Measurements from ENCODE around the gene LDB2.

LDB2 gene

DNA sequence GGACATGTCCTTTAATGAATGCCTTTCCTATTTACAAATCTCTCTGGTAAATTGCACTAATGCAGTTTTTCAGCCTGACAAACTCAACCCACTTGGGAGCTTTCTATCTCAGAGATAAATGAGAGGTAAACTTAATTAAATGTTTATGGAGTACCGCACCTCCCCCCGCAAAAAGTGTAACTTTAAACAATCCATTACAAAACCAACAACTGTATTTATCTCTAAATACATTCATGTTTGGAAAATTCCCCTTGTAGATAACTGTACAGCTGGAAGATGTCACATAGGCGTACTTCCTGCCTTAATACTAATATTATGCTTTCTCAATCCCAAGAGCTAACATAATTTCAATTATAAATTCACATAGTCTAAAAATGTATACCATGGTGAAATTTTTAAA is 215.5 kb downstream of the LDB2 start:
- no peak for DNase-seq

GRCh38 chr4:16677001-16677944 is 221.2 kb downstream of the LDB2 start:
- no peak for DNase-seq

DNA sequence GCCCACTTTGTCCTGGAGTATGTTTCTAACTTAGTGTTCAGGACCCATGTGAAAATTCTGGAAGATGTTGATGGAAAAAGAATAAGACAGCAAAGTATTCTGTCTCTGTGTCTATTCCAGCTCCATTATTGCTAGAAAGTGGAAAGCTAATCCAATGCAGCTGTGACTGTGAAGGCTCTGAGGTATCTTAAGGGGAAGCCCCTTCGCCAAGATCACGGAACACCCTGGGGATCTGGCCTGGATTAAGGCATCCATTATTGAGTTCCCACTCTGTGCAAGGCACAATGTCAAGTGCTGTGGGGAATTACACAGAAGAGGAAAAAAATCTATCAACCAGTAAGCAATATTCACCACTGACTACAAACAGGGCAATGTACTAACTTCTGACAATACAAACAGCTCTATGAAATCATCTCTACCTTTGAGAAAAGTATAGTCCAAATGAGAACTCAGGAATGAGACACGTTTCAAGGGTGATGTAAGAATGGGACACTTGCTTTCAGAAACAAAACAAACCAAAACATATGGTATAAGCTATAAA is 222.1 kb downstream of the LDB2 start:
- DNase-seq = no peak

- DNase-seq = no peak
Measured at GRCh38 chr4:16674082-16674481, 224.4 kb downstream of the LDB2 start.

- no peak for DNase-seq
Measured at GRCh38 chr4:16672421-16672820, 226.0 kb downstream of the LDB2 start.

DNA sequence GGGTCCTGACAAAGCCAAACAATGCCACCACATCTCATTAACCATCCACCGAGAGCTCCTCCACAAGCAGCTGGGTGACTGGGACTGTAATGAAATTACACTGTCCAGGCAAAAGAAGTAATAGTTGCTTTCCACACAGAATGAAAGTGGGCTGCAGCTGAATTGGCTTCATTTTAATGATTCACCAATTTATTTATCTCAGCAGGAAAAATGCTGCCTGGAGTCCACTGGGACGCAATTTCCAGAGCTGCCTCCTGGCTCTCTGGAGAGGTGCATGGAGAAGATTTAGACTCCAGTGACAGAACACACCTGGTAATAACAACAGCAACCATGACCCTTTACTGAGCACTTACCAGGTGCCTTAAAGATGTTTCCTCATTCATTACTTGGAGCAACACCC is 226.7 kb downstream of the LDB2 start:
- DNase-seq = no peak

DNA sequence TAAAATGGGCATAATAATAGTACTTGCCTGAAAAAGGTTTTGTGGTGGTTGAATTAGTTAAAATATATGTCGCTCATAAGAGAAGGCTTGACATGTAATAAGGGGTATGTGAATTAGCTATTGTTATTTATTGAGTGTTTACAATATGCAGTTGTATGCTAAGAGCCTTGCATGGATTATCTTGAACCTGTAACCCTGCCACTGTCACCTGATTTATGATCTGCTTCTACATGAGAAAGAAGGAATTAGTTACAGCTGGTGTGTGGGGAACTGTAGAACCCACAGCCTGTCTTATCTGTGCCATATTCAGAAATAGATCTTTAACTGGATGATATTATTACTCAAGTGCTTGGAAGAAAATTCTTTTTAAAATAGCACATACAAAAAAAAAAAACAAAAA is 227.7 kb downstream of the LDB2 start:
- no peak for DNase-seq

- no peak for DNase-seq
Measured at GRCh38 chr4:16669036-16669435, 229.4 kb downstream of the LDB2 start.

DNA sequence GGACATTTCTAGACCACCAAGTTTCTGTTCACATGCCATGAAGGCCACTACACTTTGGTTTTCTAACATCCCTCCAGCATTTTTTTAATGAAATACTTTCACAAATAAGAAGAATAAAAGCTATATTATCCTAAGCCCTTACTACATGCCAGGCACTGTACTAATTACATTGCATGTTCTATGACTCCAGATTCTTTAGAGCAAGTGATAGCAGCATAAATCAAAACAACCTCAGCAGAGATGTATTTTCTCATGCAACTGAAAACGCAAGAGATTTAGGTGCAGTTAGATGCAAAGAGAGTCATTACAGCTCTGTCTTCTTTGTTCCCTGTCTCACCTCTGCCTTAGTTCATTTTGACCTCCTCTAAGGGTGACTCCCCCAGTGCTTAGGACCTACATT is 230.0 kb downstream of the LDB2 start:
- no peak for DNase-seq

GRCh38 chr4:16667464-16667863 is 231.0 kb downstream of the LDB2 start:
- no peak for DNase-seq

DNA sequence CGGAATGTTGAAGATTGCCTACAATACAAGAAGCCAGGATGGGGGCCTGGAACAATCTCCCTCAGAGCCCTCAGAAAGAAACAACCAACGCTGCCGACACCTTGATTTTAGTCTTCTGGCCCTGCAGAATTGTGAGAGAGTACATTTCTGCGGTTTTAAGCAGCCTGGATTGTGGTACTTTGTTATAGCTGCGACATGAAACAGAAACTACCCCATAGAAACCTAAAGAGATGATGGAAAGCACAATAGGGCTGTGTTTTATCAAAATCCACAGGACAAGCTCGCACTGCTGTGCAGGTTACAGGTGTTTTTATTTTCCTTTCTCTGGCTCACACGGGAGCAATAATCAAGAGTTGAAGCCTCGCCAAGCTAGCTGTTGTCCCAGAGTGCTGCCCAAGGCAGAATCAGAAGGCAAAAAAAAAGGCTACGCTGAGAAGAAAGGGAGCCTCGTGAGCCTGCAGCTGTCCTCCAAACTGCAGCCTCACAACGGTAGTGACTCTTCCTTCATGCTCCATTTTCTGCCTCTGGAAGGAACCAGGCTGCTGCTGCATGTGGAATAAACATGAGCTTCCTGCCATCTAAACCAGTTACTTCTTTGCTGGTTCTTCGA is 232.4 kb downstream of the LDB2 start:
- no peak for DNase-seq

DNA sequence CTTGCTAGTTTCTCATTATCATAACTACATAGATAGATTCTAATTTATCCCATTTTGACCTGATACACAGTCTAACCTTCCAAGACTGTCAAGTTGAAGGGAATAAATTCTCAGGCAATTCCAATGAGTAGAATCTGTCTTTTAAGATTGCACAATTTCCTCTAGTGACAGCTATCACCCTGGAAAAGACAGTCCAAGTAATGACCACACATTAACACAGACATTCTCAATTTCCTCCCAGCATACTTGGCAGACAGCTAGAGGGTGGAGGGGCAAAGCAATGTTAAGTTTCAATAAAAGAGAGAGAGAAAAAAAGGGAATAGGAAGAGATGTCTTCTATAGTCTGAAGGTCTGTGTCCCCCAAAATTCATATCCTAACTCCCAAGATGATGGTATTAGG is 234.7 kb downstream of the LDB2 start:
- no peak for DNase-seq

GRCh38 chr4:16663307-16663706 is 235.1 kb downstream of the LDB2 start:
- DNase-seq = no peak

GRCh38 chr4:16661813-16662212 is 236.6 kb downstream of the LDB2 start:
- no peak for DNase-seq

- no peak for DNase-seq
Measured at GRCh38 chr4:16660656-16661055, 237.8 kb downstream of the LDB2 start.

GRCh38 chr4:16659694-16660093 is 238.8 kb downstream of the LDB2 start:
- DNase-seq = no peak

DNA sequence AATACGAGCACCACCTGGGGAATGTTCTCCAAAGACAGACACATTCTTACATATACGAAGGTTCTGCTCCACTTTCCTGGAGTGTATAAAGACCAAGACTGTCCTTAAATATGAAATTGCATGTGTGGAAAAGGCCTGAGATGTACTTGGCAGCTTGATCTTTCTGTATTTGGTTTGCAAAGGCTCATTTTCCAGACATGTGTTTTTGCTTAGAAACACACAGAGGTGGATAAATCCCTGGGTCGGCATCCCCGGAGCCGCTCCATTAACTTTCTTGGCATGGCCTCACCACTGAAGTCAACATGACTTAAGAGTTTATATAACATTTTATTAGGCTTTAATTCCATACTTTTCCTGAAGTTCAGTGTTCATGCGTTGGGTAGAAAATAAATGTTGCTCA is 239.4 kb downstream of the LDB2 start:
- no peak for DNase-seq

- no peak for DNase-seq
Measured at GRCh38 chr4:16658183-16658582, 240.3 kb downstream of the LDB2 start.

- DNase-seq = no peak
Measured at GRCh38 chr4:16655111-16655510, 243.3 kb downstream of the LDB2 start.

GRCh38 chr4:16652732-16653305 is 245.6 kb downstream of the LDB2 start:
- no peak for DNase-seq

GRCh38 chr4:16646459-16646858 is 252.0 kb downstream of the LDB2 start:
- DNase-seq = no peak

DNA sequence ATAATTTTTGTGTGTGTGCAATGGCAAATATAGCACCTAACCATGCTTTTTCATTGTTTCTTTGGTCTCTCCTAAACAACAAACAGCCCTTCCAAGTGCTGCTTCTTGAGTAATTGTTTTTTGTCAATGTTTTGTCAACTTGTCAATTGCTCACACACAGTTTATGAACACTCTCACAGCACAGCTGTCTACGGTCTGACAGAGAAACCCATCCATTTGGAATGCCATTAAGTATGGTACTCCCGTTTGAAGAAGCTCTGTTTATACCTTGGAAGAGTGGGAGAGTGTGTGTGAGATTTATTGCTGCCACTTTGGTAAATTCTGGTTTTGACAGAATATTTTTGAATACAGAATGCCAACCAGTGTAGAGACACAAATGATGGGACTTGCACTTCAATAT is 254.6 kb downstream of the LDB2 start:
- DNase-seq = no peak

DNA sequence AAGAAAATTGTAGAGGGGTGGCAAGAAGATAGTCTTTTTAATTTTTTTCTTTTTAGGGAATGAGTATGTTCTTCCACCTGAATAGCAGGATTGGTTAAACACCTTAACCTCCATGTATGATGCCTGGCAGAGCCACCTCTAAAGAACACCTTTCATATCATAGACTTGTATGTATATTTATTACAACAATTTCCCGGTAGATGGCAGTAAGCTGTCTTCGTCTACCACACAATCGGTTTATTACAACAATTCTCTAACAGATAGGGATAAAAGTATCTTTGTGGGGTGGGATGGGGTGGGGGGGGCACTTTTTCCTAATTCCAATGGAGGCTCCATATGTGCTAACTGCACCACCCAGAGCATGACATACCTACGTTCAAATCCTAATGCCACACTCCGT is 255.5 kb downstream of the LDB2 start:
- DNase-seq = no peak

Measured in right kidney (tissue), 1 donor.